Liver (tissue), 9 donors: Measurements from ENCODE around the gene NR1D1. TPM values are rescaled to one million over a fixed set of nuclear protein-coding genes. Genes with fewer than 3 reads are reported as not detected.

Experiments used
- DNase-seq: peaks from one replicate; pipeline ENCODE4 v3.0.0-alpha.2; 2017; ENCODE audit warnings: low spot score
- H3K27ac ChIP-seq, 2 donors: one replicate each; pipeline ENCODE4 v1.7.0; 2013; ENCODE audit warnings: inconsistent platforms in 2 of 2, low read length in 2 of 2, control low read depth in 1 of 2, low read depth in 1 of 2, mild to moderate bottlenecking in 1 of 2
- H3K27me3 ChIP-seq, 4 donors: one replicate each; pipeline versions ENCODE4 v1.6.1 to v1.7.0; 2013; ENCODE audit warnings: low read length in 3 of 4, inconsistent platforms in 1 of 4, mild to moderate bottlenecking in 1 of 4, moderate library complexity in 1 of 4; ENCODE audit not compliant: control insufficient read depth in 4 of 4, insufficient read depth in 4 of 4
- H3K36me3 ChIP-seq, 4 donors: one replicate each; pipeline versions ENCODE4 v1.6.1 to v1.7.0; 2013; ENCODE audit warnings: low read length in 3 of 4, mild to moderate bottlenecking in 3 of 4, low read depth in 1 of 4, moderate library complexity in 1 of 4; ENCODE audit not compliant: control insufficient read depth in 4 of 4, insufficient read depth in 3 of 4
- H3K4me1 ChIP-seq, 4 donors: one replicate each; pipeline versions ENCODE4 v1.6.1 to v1.7.0; 2013; ENCODE audit warnings: low read length in 3 of 4, mild to moderate bottlenecking in 3 of 4, moderate library complexity in 1 of 4; ENCODE audit not compliant: control insufficient read depth in 4 of 4, insufficient read depth in 4 of 4
- H3K4me3 ChIP-seq, 3 donors: one replicate each; pipeline versions ENCODE4 v1.6.1 to v1.7.0; 2013; ENCODE audit warnings: low read length in 3 of 3, control low read depth in 1 of 3, low read depth in 1 of 3, mild to moderate bottlenecking in 1 of 3
- H3K9ac ChIP-seq, 2 donors: one replicate each; pipeline ENCODE4 v1.7.0; 2013; ENCODE audit warnings: low read length in 2 of 2, mild to moderate bottlenecking in 2 of 2, moderate library complexity in 2 of 2, control low read depth in 1 of 2, low read depth in 1 of 2
- H3K9me3 ChIP-seq, 4 donors: one replicate each; pipeline versions ENCODE4 v1.6.1 to v1.7.0; 2013; ENCODE audit warnings: low read length in 3 of 4; ENCODE audit not compliant: control insufficient read depth in 4 of 4
- ATF3 ChIP-seq: IDR thresholded peaks from 2 replicates; pipeline ENCODE4 v1.6.1; 2016; ENCODE audit warnings: antibody characterized with exemption
- EGR1 ChIP-seq, 2 donors: IDR thresholded peaks; 2 replicates each; pipeline ENCODE4 v1.6.1; 2016 to 2018; ENCODE audit warnings: antibody characterized with exemption in 2 of 2, low read depth in 2 of 2
- FOXA2 ChIP-seq: IDR thresholded peaks from 2 replicates; pipeline ENCODE4 v1.6.1; 2016; ENCODE audit warnings: antibody characterized with exemption
- GABPA ChIP-seq, 2 donors: IDR thresholded peaks in 1 of 2; conservative IDR thresholded peaks in 1 of 2; 2 replicates each; pipeline ENCODE4 v1.6.1; 2016; ENCODE audit warnings: antibody characterized with exemption in 2 of 2, mild to moderate bottlenecking in 1 of 2, moderate library complexity in 1 of 2
- HNF4A ChIP-seq, 2 donors: conservative IDR thresholded peaks; 2 replicates each; pipeline ENCODE4 v1.6.1; 2016; ENCODE audit warnings: antibody characterized with exemption in 2 of 2, mild to moderate bottlenecking in 2 of 2
- HNF4G ChIP-seq: IDR thresholded peaks from 2 replicates; pipeline ENCODE4 v1.6.1; 2016; ENCODE audit warnings: antibody characterized with exemption
- NR2F2 ChIP-seq: IDR thresholded peaks from 2 replicates; pipeline ENCODE4 v1.6.1; 2016; ENCODE audit warnings: antibody characterized with exemption
- RXRA ChIP-seq, 2 donors: IDR thresholded peaks; 2 replicates each; pipeline ENCODE4 v1.6.1; 2017 to 2018; ENCODE audit warnings: antibody characterized with exemption in 2 of 2, mild to moderate bottlenecking in 1 of 2
- TAF1 ChIP-seq: conservative IDR thresholded peaks from 2 replicates; pipeline ENCODE4 v1.6.1; 2016; ENCODE audit warnings: antibody characterized with exemption, mild to moderate bottlenecking
- WGBS: extraction: QIAGEN DNeasy Blood & Tissue Kit; methylation state at CpG from one replicate; pipeline ENCODE4 v1.1.7; 2013; 5-methylcytosine and 5-hydroxymethylcytosine counted together
- polyA plus RNA-seq, 2 donors: library from polyadenylated mRNA; stranded (reverse) in 1 of 2; unstranded in 1 of 2; fragments of 200-250 nt in 1 of 2; fragments of >200 nt in 1 of 2; fragmentation: Nextera tagmentation in 1 of 2; extraction: Ambion mirVana in 1 of 2; gene quantifications; one replicate each; pipeline versions ENCODE4 v1.2.1 to v1.2.3, GENCODE V29; 2013 to 2015
- total RNA-seq, 2 donors: library from RNA; depleted of rRNA; stranded (reverse); fragments of >200 nt; gene quantifications; one replicate each; pipeline ENCODE4 v1.2.3, GENCODE V29; 2014
- TF ChIP-seq, protein P1 (sequence below): fragments of 150-350 bp; IDR thresholded peaks from 2 replicates; pipeline ENCODE4 v1.5.1; 2017; ENCODE audit warnings: improper control_type of control experiment, low read depth, low read length; ENCODE audit not compliant: missing input control
- TF ChIP-seq, protein P2 (sequence below): IDR thresholded peaks from 2 replicates; pipeline ENCODE4 v1.6.1; 2016; ENCODE audit warnings: antibody characterized with exemption
- TF ChIP-seq, protein P3 (sequence below): IDR thresholded peaks from 2 replicates; pipeline ENCODE4 v1.6.1; 2016; ENCODE audit warnings: antibody characterized with exemption, mild to moderate bottlenecking
- TF ChIP-seq, protein P4 (sequence below): IDR thresholded peaks from 2 replicates; pipeline ENCODE4 v1.6.1; 2016; ENCODE audit warnings: antibody characterized with exemption
- donor health status: healthy.
- donor health status: healthy.
- donor health status: healthy.
- donor health status: healthy.
- donor health status: healthy.

Gene NR1D1
- total and polyA plus RNA-seq, 4 donors, result 0.84 to 13.7 (median 5.6) TPM

DNA sequence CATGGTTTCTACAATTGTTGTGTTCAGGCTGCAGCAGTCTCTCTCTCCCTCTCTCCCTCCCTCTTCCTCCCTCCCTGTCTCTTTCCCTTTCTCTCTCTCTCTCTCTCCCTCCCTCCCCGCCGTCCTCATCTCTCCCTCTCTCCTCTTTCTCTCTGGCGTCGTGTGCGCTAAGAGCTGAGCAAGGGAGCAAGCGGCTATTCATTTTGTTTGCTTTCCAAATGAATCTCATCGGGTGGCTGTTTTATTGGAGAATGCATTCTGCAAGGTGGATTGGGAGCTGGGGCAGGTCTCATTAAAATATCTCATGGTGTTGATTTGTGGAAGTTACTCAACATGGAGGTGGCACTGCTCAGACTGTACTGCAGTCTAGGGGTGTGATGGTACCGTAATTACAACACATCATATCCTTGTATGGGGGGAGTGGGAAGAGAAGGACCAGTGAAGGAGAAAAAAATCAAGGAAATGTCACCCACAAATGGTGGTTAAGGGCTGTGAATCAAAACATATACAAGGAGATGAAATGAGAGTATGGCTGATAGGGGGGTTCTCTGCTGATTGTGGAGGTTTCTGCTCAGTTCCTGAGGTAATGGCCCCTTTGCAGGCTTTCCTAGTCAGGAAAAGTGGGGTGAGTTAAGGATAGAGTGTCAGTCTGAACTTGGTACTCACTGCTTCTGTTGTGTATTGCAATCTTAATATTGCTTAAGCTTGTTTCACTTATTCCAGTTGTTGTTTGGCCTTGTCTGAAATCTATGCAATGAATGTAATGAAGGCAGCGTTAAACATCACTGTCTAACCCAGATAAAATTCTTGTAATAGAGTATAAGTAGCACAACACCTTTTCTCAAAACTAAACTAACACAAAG lies 24.1 kb upstream of the NR1D1 start:
- peak overlapping the region; percentile 64 to 95 for H3K27ac ChIP-seq
- 3% methylated on average over 9 of the region's 9 CpGs for WGBS
- TF ChIP-seq, protein P1, sequence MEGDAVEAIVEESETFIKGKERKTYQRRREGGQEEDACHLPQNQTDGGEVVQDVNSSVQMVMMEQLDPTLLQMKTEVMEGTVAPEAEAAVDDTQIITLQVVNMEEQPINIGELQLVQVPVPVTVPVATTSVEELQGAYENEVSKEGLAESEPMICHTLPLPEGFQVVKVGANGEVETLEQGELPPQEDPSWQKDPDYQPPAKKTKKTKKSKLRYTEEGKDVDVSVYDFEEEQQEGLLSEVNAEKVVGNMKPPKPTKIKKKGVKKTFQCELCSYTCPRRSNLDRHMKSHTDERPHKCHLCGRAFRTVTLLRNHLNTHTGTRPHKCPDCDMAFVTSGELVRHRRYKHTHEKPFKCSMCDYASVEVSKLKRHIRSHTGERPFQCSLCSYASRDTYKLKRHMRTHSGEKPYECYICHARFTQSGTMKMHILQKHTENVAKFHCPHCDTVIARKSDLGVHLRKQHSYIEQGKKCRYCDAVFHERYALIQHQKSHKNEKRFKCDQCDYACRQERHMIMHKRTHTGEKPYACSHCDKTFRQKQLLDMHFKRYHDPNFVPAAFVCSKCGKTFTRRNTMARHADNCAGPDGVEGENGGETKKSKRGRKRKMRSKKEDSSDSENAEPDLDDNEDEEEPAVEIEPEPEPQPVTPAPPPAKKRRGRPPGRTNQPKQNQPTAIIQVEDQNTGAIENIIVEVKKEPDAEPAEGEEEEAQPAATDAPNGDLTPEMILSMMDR, result no peak
- TF ChIP-seq RXRA (IDR thresholded peaks at IDR 0.05) (peak; percentile 45 to 70), TAF1 (no peak), HNF4A (conservative IDR thresholded peaks at IDR 0.05) (peak; percentile 25 to 40), HNF4G (no peak), FOXA2 (no peak)
- H3K27me3 ChIP-seq, result no peaks in the 10 kb centered on the region
- H3K9ac ChIP-seq, result peak overlapping the region; percentile 81 to 92
- H3K9me3 ChIP-seq, result no peaks in the 10 kb centered on the region
- peaks cover 3 to 26% (median 21%) of the 10 kb centered on the region in 4 donors for H3K4me1 ChIP-seq
- peaks cover 2 to 16% (median 13%) of the 10 kb centered on the region in 4 donors for H3K36me3 ChIP-seq
- DNase-seq, result no peak
- peak overlapping the region; percentile 86 to 97 (median 96) for H3K4me3 ChIP-seq

DNA sequence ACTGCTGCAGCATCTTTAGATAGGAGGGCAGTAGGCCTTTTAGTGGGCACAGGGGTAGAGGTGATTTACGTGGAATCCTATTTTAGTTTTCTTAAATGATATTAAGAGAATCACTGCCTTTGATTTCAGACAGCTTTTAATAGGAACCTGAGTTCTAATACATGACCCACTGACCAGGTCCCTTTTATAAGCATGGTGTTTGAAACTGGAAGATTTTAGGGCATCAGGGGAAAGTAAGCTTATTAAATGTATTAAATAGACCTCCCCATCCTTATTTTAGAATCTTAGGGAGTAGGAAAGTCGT lies 23.4 kb upstream of the NR1D1 start:
- no peaks in the 10 kb centered on the region for H3K9me3 ChIP-seq
- H3K27ac ChIP-seq, result peak overlapping the region; percentile 64 to 95
- H3K9ac ChIP-seq, result peak overlapping the region; percentile 81 to 92
- peak overlapping the region; percentile 86 to 97 (median 96) for H3K4me3 ChIP-seq
- H3K4me1 ChIP-seq, result peaks cover 3 to 26% (median 21%) of the 10 kb centered on the region in 4 donors
- 0% methylated on average over 2 of the region's 2 CpGs for WGBS
- TF ChIP-seq NR2F2 (no peak), RXRA (IDR thresholded peaks at IDR 0.05) (peak in 1 of 2 donors; percentile 2)
- peaks cover 2 to 12% (median 10%) of the 10 kb centered on the region in 4 donors for H3K36me3 ChIP-seq
- no peaks in the 10 kb centered on the region for H3K27me3 ChIP-seq
- DNase-seq, result no peak

- Histone ChIP-seq H3K9ac (peak overlapping the region; percentile 81 to 92), H3K36me3 (peaks cover 2 to 12% (median 10%) of the 10 kb centered on the region in 4 donors), H3K4me3 (peak overlapping the region; percentile 86 to 97 (median 96)), H3K27me3 (no peaks in the 10 kb centered on the region), H3K4me1 (peaks cover 3 to 26% (median 21%) of the 10 kb centered on the region in 4 donors), H3K27ac (peak overlapping the region; percentile 91 to 95), H3K9me3 (no peaks in the 10 kb centered on the region)
- DNase-seq, result peak; percentile 58
- WGBS, result under 1% methylated on average over 43 of the region's 43 CpGs
- TF ChIP-seq ATF3 (no peak), EGR1 (IDR thresholded peaks at IDR 0.05; ENCODE audit: low read depth in 2 of 2) (peak in 1 of 2 donors; percentile 13), HNF4A (conservative IDR thresholded peaks at IDR 0.05) (peak in 1 of 2 donors; percentile 10), GABPA (IDR thresholded peaks at IDR 0.05 in 1 of 2, conservative IDR thresholded peaks at IDR 0.05 in 1 of 2) (no peak), HNF4G (no peak), FOXA2 (no peak)
- TF ChIP-seq, protein P1, result no peak
- TF ChIP-seq, protein P2, sequence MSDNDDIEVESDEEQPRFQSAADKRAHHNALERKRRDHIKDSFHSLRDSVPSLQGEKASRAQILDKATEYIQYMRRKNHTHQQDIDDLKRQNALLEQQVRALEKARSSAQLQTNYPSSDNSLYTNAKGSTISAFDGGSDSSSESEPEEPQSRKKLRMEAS, result peak; percentile 98
- TF ChIP-seq, protein P3, sequence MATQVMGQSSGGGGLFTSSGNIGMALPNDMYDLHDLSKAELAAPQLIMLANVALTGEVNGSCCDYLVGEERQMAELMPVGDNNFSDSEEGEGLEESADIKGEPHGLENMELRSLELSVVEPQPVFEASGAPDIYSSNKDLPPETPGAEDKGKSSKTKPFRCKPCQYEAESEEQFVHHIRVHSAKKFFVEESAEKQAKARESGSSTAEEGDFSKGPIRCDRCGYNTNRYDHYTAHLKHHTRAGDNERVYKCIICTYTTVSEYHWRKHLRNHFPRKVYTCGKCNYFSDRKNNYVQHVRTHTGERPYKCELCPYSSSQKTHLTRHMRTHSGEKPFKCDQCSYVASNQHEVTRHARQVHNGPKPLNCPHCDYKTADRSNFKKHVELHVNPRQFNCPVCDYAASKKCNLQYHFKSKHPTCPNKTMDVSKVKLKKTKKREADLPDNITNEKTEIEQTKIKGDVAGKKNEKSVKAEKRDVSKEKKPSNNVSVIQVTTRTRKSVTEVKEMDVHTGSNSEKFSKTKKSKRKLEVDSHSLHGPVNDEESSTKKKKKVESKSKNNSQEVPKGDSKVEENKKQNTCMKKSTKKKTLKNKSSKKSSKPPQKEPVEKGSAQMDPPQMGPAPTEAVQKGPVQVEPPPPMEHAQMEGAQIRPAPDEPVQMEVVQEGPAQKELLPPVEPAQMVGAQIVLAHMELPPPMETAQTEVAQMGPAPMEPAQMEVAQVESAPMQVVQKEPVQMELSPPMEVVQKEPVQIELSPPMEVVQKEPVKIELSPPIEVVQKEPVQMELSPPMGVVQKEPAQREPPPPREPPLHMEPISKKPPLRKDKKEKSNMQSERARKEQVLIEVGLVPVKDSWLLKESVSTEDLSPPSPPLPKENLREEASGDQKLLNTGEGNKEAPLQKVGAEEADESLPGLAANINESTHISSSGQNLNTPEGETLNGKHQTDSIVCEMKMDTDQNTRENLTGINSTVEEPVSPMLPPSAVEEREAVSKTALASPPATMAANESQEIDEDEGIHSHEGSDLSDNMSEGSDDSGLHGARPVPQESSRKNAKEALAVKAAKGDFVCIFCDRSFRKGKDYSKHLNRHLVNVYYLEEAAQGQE, result no peak
- TF ChIP-seq, protein P4, sequence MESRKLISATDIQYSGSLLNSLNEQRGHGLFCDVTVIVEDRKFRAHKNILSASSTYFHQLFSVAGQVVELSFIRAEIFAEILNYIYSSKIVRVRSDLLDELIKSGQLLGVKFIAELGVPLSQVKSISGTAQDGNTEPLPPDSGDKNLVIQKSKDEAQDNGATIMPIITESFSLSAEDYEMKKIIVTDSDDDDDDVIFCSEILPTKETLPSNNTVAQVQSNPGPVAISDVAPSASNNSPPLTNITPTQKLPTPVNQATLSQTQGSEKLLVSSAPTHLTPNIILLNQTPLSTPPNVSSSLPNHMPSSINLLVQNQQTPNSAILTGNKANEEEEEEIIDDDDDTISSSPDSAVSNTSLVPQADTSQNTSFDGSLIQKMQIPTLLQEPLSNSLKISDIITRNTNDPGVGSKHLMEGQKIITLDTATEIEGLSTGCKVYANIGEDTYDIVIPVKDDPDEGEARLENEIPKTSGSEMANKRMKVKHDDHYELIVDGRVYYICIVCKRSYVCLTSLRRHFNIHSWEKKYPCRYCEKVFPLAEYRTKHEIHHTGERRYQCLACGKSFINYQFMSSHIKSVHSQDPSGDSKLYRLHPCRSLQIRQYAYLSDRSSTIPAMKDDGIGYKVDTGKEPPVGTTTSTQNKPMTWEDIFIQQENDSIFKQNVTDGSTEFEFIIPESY, result peak; percentile 31
Measured at GRCh38 chr17:40122999-40123810, 22.8 kb upstream of the NR1D1 start.
